ENCODE data around the gene ACP2.
"Not testable (repeated sequence)": the region's sequence is repeated elsewhere in the genome, so short reads cannot be mapped to it uniquely, and the experiment has no call there.

The ACP2 gene

GRCh38 chr11:47191137-47191536, 57.5 kb downstream of the ACP2 start:
- not testable (repeated sequence) for DNase-seq
